Kidney epithelial cell (primary cell): ENCODE results near the gene RNF32. TPM values are rescaled to one million over a fixed set of nuclear protein-coding genes. Genes with fewer than 3 reads are reported as not detected.

Source experiments
- DNase-seq: peaks from one replicate; pipeline ENCODE4 v3.0.0-alpha.2; 2010; ENCODE audit warnings: low read depth
- H3K27me3 ChIP-seq: 2 replicates; pipeline ENCODE4 v1.6.0; 2011; ENCODE audit warnings: low read length; ENCODE audit not compliant: control insufficient read depth, insufficient read depth
- H3K36me3 ChIP-seq: 2 replicates; pipeline ENCODE4 v1.5.1; 2011; ENCODE audit warnings: low read length; ENCODE audit not compliant: control insufficient read depth, insufficient read depth
- H3K4me3 ChIP-seq: 2 replicates; pipeline ENCODE4 v1.5.1; 2011; ENCODE audit warnings: low read depth, mild to moderate bottlenecking, control low read depth, low read length
- total RNA-seq: library from RNA; depleted of rRNA; stranded (reverse); fragments of >200 nt; gene quantifications from 2 replicates; pipeline ENCODE4 v1.2.3, GENCODE V29; 2015
- TF ChIP-seq, protein P1 (sequence below): IDR thresholded peaks from 2 replicates; pipeline ENCODE4 v1.5.1; 2011; ENCODE audit warnings: mild to moderate bottlenecking, moderate library complexity, low read length, control low read depth, inconsistent platforms; ENCODE audit not compliant: insufficient read depth, poor library complexity, severe bottlenecking

The RNF32 gene
- total RNA-seq, 1 donor from 2014 or later, result 0.75 TPM

DNA sequence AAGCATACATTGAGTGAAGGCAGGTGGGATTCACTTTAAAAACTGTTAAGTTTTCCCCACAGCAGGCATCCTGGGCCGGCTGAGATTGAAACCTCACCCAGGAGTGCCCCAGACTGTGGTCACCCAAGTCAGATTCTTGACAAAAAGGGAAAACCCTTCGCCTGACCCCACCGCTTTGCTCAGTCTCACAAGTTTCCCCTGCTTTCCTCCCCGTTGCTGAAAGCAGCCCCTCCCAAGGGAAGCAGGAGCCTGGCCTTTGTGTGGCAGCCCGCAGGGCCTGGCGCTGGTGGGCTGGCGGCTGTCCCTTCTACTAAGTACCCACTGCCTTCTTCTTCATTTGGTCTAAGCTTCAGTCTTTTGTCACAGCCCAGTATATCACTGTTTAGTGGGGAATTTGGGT, 16.0 kb downstream of the RNF32 start:
- no peak overlapping the region for H3K4me3 ChIP-seq
- no peaks in the 10 kb centered on the region for H3K27me3 ChIP-seq
- DNase-seq, result no peak
- H3K36me3 ChIP-seq, result no peaks in the 10 kb centered on the region
- TF ChIP-seq, protein P1, sequence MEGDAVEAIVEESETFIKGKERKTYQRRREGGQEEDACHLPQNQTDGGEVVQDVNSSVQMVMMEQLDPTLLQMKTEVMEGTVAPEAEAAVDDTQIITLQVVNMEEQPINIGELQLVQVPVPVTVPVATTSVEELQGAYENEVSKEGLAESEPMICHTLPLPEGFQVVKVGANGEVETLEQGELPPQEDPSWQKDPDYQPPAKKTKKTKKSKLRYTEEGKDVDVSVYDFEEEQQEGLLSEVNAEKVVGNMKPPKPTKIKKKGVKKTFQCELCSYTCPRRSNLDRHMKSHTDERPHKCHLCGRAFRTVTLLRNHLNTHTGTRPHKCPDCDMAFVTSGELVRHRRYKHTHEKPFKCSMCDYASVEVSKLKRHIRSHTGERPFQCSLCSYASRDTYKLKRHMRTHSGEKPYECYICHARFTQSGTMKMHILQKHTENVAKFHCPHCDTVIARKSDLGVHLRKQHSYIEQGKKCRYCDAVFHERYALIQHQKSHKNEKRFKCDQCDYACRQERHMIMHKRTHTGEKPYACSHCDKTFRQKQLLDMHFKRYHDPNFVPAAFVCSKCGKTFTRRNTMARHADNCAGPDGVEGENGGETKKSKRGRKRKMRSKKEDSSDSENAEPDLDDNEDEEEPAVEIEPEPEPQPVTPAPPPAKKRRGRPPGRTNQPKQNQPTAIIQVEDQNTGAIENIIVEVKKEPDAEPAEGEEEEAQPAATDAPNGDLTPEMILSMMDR, result no peak

DNA sequence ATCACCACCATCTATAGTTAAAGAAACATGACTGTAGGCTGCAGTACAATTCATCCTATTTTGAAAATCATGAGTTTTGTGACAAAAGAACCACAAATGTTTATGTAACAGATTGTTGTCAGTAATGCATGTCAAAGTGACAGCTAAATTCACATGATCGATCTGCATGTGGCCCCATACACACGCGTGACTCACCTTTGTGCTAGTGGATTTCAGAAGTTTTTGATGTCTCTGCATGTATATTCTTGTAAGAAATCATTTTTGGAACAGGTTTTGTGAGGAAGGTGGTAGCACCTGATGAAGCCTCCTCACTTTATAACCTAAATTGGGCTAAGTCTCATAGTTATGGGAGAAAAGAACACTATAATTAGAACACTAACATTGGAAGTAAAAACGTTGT, 17.1 kb downstream of the RNF32 start:
- no peaks in the 10 kb centered on the region for H3K27me3 ChIP-seq
- no peak for DNase-seq
- no peak overlapping the region for H3K4me3 ChIP-seq
- H3K36me3 ChIP-seq, result no peaks in the 10 kb centered on the region
- TF ChIP-seq, protein P1, result no peak

DNA sequence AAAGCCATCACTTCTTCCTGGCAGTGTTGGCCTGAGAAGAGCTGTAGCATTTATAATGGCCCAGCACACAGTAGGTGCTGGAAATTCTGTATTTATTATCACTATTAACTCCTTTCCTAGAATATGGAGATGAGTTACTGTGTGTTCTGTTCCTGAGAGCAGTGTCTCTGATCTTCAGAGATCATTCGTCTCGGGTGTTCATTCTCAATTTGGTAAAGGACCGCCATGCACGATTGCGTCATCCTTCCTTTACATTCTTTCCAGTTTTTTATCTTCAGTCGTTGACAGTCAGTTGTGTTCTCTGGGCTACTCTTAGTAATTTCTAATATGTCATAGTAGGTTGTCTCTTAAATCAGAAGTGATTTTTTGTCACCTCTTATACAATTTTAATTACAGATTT, 18.6 kb downstream of the RNF32 start:
- H3K4me3 ChIP-seq, result no peak overlapping the region
- H3K36me3 ChIP-seq, result no peaks in the 10 kb centered on the region
- DNase-seq, result no peak
- TF ChIP-seq, protein P1, result no peak
- no peaks in the 10 kb centered on the region for H3K27me3 ChIP-seq

DNA sequence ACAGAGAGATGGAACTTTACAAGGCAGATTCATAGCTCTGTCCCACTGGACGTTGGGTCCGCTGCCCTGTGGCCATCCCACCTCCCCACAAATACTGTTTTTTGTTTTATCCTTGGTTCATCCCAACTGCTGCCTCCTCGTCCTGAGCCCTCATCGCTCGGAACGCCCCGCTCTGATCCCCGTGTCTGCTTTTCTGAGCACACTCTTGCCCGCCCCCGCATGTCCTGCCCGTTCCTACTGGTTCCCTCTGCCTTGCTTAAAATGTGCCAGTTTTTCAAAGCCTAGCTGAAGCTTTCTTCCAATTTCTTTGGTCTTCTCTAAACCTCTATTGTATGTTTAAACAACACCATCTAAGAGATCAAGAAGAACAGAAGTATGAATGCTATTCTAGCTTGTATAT, 19.4 kb downstream of the RNF32 start:
- DNase-seq, result no peak
- H3K4me3 ChIP-seq, result no peak overlapping the region
- TF ChIP-seq, protein P1, result no peak
- no peaks in the 10 kb centered on the region for H3K27me3 ChIP-seq
- H3K36me3 ChIP-seq, result no peaks in the 10 kb centered on the region

DNA sequence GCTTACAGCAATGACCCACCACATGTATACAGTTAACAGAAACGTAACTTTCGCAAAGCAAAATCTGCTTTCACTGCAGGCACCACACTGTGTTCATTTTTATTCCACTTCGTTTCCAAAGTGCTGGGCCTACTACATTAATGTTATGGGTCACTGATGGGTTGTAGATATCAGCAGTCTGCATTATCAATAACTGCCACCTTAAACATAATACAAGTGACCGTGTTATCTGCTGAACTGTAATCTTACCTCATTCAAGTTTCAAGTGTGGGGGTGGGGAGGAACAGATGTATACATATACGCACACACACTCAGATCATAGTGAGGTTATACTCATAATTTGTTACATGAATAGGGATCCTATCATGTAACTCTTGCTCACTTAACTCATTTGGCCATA, 21.1 kb downstream of the RNF32 start:
- TF ChIP-seq, protein P1, result no peak
- no peaks in the 10 kb centered on the region for H3K27me3 ChIP-seq
- DNase-seq, result no peak
- H3K36me3 ChIP-seq, result no peaks in the 10 kb centered on the region
- no peak overlapping the region for H3K4me3 ChIP-seq

DNA sequence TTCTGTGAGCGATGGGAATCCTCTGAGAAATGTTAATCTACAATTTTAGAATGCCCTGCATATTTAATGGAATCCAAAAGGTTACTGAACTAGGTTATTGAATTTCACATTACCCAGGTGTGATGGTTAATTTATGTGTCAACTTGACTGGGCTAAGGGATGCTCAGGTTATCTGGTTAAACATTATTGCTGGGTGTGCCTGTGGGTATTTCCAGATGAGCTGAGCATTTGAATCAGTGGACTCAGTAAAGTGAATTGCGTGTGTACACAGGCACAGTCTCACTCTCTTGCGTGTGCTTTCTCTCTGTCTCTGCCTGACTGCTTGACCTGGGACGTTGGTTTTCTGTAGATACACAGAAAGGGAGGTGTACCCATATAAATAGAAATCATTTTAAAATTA, 21.7 kb downstream of the RNF32 start:
- TF ChIP-seq, protein P1, result no peak
- DNase-seq, result no peak
- Histone ChIP-seq H3K27me3 (no peaks in the 10 kb centered on the region), H3K4me3 (no peak overlapping the region), H3K36me3 (no peaks in the 10 kb centered on the region)
